Caco-2 (cell line): ENCODE results near the gene NAP1L4. TPM values are rescaled to one million over a fixed set of nuclear protein-coding genes. Genes with fewer than 3 reads are reported as not detected.
A peak's percentile ranks its signal among the peaks of the same experiment; 100 is the strongest.

Source experiments
- BruUV-seq: library from RNA; stranded (reverse); fragments of 400-500 nt; replicated peaks from 2 replicates; lab custom pipeline; 2021; lab: Mats Ljungman, UMichigan
- CTCF ChIA-PET: fragments of 300-600 bp; sonication (Branson Sonifier 250); formaldehyde crosslinking; loops from one replicate; lab custom pipeline; 2022; ENCODE audit warnings: antibody characterized with exemption; lab: Charles Lee
- POLR2A ChIA-PET: fragments of 300-600 bp; sonication (Branson Sonifier 250); formaldehyde crosslinking; loops from one replicate; lab custom pipeline; 2022; ENCODE audit warnings: antibody characterized with exemption; lab: Charles Lee
- DNase-seq, 2 experiments: peaks; one replicate each; pipeline versions ENCODE4 v3.0.0 to v3.0.0-alpha.2; 2020 to 2022
- H3K27me3 ChIP-seq: replicated peaks from 2 replicates; pipeline ENCODE4 v1.6.0; 2011; ENCODE audit warnings: low read length; ENCODE audit not compliant: control insufficient read depth, insufficient read depth
- H3K36me3 ChIP-seq: 2 replicates; pipeline ENCODE4 v1.5.1; 2011; ENCODE audit warnings: low read length; ENCODE audit not compliant: control insufficient read depth, insufficient read depth
- H3K4me1 ChIP-seq: fragments of 250-450 bp; sonication (Bioruptor Pico); 2 replicates; pipeline ENCODE4 v1.5.1; 2020; ENCODE audit warnings: mild to moderate bottlenecking
- H3K4me3 ChIP-seq: 2 replicates; pipeline ENCODE4 v1.5.1; 2011; ENCODE audit warnings: low read depth, mild to moderate bottlenecking, control low read depth, low read length
- H3K9me3 ChIP-seq: fragments of 250-450 bp; sonication (Bioruptor Pico); 2 replicates; pipeline ENCODE4 v1.5.1; 2020; ENCODE audit warnings: mild to moderate bottlenecking, moderate library complexity
- H3K27ac Mint-ChIP-seq: one replicate; pipeline ENCODE4 v1.8.0; 2022; ENCODE audit warnings: mixed read lengths; ENCODE audit not compliant: unreplicated experiment
- H3K27me3 Mint-ChIP-seq: one replicate; pipeline ENCODE4 v1.8.0; 2022; ENCODE audit warnings: mixed read lengths; ENCODE audit not compliant: insufficient read depth, unreplicated experiment
- H3K36me3 Mint-ChIP-seq: one replicate; pipeline ENCODE4 v1.8.0; 2022; ENCODE audit warnings: mild to moderate bottlenecking, mixed read lengths; ENCODE audit not compliant: insufficient read depth, unreplicated experiment
- H3K4me1 Mint-ChIP-seq: one replicate; pipeline ENCODE4 v1.8.0; 2022; ENCODE audit warnings: low read depth, mixed read lengths; ENCODE audit not compliant: unreplicated experiment
- H3K4me3 Mint-ChIP-seq: one replicate; pipeline ENCODE4 v1.8.0; 2022; ENCODE audit warnings: mild to moderate bottlenecking, moderate library complexity, mixed read lengths; ENCODE audit not compliant: unreplicated experiment
- H3K9me3 Mint-ChIP-seq: one replicate; pipeline ENCODE4 v1.8.0; 2022; ENCODE audit warnings: mixed read lengths; ENCODE audit not compliant: unreplicated experiment
- CTCF ChIP-seq, 2 experiments: fragments of 200-600 bp in 1 of 2; IDR thresholded peaks; 1 replicate in 1 of 2; 2 replicates in 1 of 2; pipeline versions ENCODE4 v1.5.1 to v1.8.0; 2011 to 2022; ENCODE audit warnings: antibody characterized with exemption in 1 of 2, control low read depth in 1 of 2, inconsistent platforms in 1 of 2, low read depth in 1 of 2, low read length in 1 of 2, mild to moderate bottlenecking in 1 of 2, moderate library complexity in 1 of 2; ENCODE audit not compliant: insufficient read depth in 1 of 2, severe bottlenecking in 1 of 2, unreplicated experiment in 1 of 2
- intact Hi-C: fragments of 100-400 bp; cut with micrococcal nuclease; formaldehyde crosslinking; loops from one replicate; pipeline ENCODE4 v1.10.0; 2022; ENCODE audit not compliant: unreplicated experiment
- total RNA-seq: library from RNA; stranded (reverse); gene quantifications from 2 replicates; pipeline ENCODE4 v1.2.3, GENCODE V29; 2022

NAP1L4 gene
- total RNA-seq, 1 experiment from 2014 or later = 215 TPM

- intact Hi-C loops = no loop called here
- ChIA-PET CTCF (interaction anchor here (0.6 kb wide), 1 partner anchor 65 kb away, joined by 3 read pairs; no protein-coding TSS in a partner anchor), POLR2A (no interaction called here)
- H3K4me1 Mint-ChIP-seq = no peaks in the 10 kb centered on the region
- peaks cover 94% of the 10 kb centered on the region for H3K36me3 Mint-ChIP-seq
- no peak for DNase-seq
- peaks cover 16% of the 10 kb centered on the region for H3K9me3 Mint-ChIP-seq
- TF ChIP-seq CTCF (IDR thresholded peaks at IDR 0.05; ENCODE audit: insufficient read depth in 1 of 2, low read depth in 1 of 2, low read length in 1 of 2, severe bottlenecking in 1 of 2, unreplicated experiment in 1 of 2) = no peak
- Histone ChIP-seq H3K27me3 (no peaks in the 10 kb centered on the region), H3K36me3 (no peaks in the 10 kb centered on the region; the same call in 1 of the 2 replicates), H3K9me3 (peaks cover 11% of the 10 kb centered on the region), H3K4me1 (no peaks in the 10 kb centered on the region), H3K4me3 (no peak overlapping the region)
- H3K27me3 Mint-ChIP-seq = no peaks in the 10 kb centered on the region
- no TSS peak for BruUV-seq
- no peak overlapping the region for H3K4me3 Mint-ChIP-seq
- H3K27ac Mint-ChIP-seq = no peak overlapping the region
These were observed 49.7 kb downstream of the NAP1L4 start for GRCh38 chr11:2942447-2942846.

GRCh38 chr11:2940921-2941821, 51.0 kb downstream of the NAP1L4 start:
- POLR2A ChIA-PET = no interaction called here

More at GRCh38 chr11:2940921-2941821, 51.0 kb downstream of the NAP1L4 start:
- H3K4me1 Mint-ChIP-seq = no peaks in the 10 kb centered on the region
- no peaks in the 10 kb centered on the region for H3K27me3 ChIP-seq
- H3K9me3 ChIP-seq = peaks cover 11% of the 10 kb centered on the region
- peaks cover 22% of the 10 kb centered on the region for H3K9me3 Mint-ChIP-seq
- intact Hi-C loops = no loop called here
- no peaks in the 10 kb centered on the region; the same call in 1 of the 2 replicates for H3K36me3 ChIP-seq
- CTCF ChIA-PET = interaction anchor here (0.6 kb wide), 1 partner anchor 408 kb away, joined by 5 read pairs; no protein-coding TSS in a partner anchor
- no peak overlapping the region for H3K4me3 Mint-ChIP-seq
- no peak for TF ChIP-seq CTCF (IDR thresholded peaks at IDR 0.05; ENCODE audit: insufficient read depth in 1 of 2, low read depth in 1 of 2, low read length in 1 of 2, severe bottlenecking in 1 of 2, unreplicated experiment in 1 of 2)
- peak in 1 of 2 experiments; percentile 39 for DNase-seq
- H3K4me3 ChIP-seq = no peak overlapping the region
- H3K27me3 Mint-ChIP-seq = no peaks in the 10 kb centered on the region
- H3K4me1 ChIP-seq = no peaks in the 10 kb centered on the region
- H3K36me3 Mint-ChIP-seq = peaks cover 88% of the 10 kb centered on the region
- no TSS peak for BruUV-seq
- H3K27ac Mint-ChIP-seq = peak overlapping the region; percentile 71
